Progenitor cell of endocrine pancreas (in vitro differentiated cells): ENCODE data around the gene RAB10. TPM values are rescaled to one million over a fixed set of nuclear protein-coding genes. Genes with fewer than 3 reads are reported as not detected.

ENCODE experiments used
- DNase-seq: peaks from one replicate; pipeline ENCODE4 v3.0.0; 2021; ENCODE audit warnings: low spot score; ENCODE audit not compliant: unreplicated experiment
- H3K27ac Mint-ChIP-seq: 2 replicates; pipeline ENCODE4 v1.8.0; 2021; ENCODE audit warnings: mild to moderate bottlenecking, moderate library complexity, mixed read lengths
- H3K27me3 Mint-ChIP-seq: 2 replicates; pipeline ENCODE4 v1.8.0; 2021; ENCODE audit warnings: mixed read lengths
- H3K36me3 Mint-ChIP-seq: 2 replicates; pipeline ENCODE4 v1.8.0; 2022; ENCODE audit warnings: mixed read lengths; ENCODE audit not compliant: insufficient read depth
- H3K4me1 Mint-ChIP-seq: 2 replicates; pipeline ENCODE4 v1.8.0; 2021; ENCODE audit warnings: low read depth, mixed read lengths
- H3K4me3 Mint-ChIP-seq: 2 replicates; pipeline ENCODE4 v1.8.0; 2021; ENCODE audit warnings: low read depth, mild to moderate bottlenecking, moderate library complexity, mixed read lengths
- H3K9me3 Mint-ChIP-seq: 2 replicates; pipeline ENCODE4 v1.8.0; 2021; ENCODE audit warnings: low read depth, mixed read lengths
- CTCF ChIP-seq: fragments of 200-600 bp; sonication (generic); IDR thresholded peaks from one replicate; pipeline ENCODE4 v1.5.0; 2021; ENCODE audit warnings: antibody characterized with exemption, mild to moderate bottlenecking; ENCODE audit not compliant: unreplicated experiment
- total RNA-seq: library from RNA; stranded (reverse); gene quantifications from 2 replicates; pipeline ENCODE4 v1.2.1, GENCODE V29; 2021

The RAB10 gene
- total RNA-seq, 1 donor from 2014 or later, result 114 TPM

GRCh38 chr2:26150243-26150642 lies 116.4 kb downstream of the RAB10 start:
- Mint-ChIP-seq H3K27me3 (peaks cover 15% of the 10 kb centered on the region), H3K27ac (no peak overlapping the region), H3K36me3 (no peaks in the 10 kb centered on the region), H3K9me3 (peaks cover 5% of the 10 kb centered on the region), H3K4me3 (no peak overlapping the region), H3K4me1 (no peaks in the 10 kb centered on the region)
- TF ChIP-seq CTCF, result no peak
- DNase-seq, result no peak

GRCh38 chr2:26157580-26157979 lies 123.7 kb downstream of the RAB10 start:
- Mint-ChIP-seq H3K4me1 (no peaks in the 10 kb centered on the region), H3K36me3 (no peaks in the 10 kb centered on the region), H3K27ac (no peak overlapping the region), H3K4me3 (no peak overlapping the region), H3K27me3 (no peaks in the 10 kb centered on the region), H3K9me3 (peaks cover 8% of the 10 kb centered on the region)
- no peak for DNase-seq
- no peak for TF ChIP-seq CTCF

GRCh38 chr2:26161926-26162325 lies 128.0 kb downstream of the RAB10 start:
- H3K4me1 Mint-ChIP-seq, result no peaks in the 10 kb centered on the region
- no peak for TF ChIP-seq CTCF
- H3K9me3 Mint-ChIP-seq, result peaks cover 3% of the 10 kb centered on the region
- H3K36me3 Mint-ChIP-seq, result no peaks in the 10 kb centered on the region
- H3K27me3 Mint-ChIP-seq, result peaks cover under 1% of the 10 kb centered on the region
- no peak overlapping the region for H3K27ac Mint-ChIP-seq
- DNase-seq, result no peak
- H3K4me3 Mint-ChIP-seq, result no peak overlapping the region

GRCh38 chr2:26162963-26163362 lies 129.1 kb downstream of the RAB10 start:
- Mint-ChIP-seq H3K36me3 (no peaks in the 10 kb centered on the region), H3K4me1 (no peaks in the 10 kb centered on the region), H3K9me3 (no peaks in the 10 kb centered on the region), H3K27ac (no peak overlapping the region), H3K27me3 (peaks cover 2% of the 10 kb centered on the region), H3K4me3 (no peak overlapping the region)
- TF ChIP-seq CTCF, result no peak
- DNase-seq, result no peak

GRCh38 chr2:26164231-26164630 lies 130.3 kb downstream of the RAB10 start:
- TF ChIP-seq CTCF, result no peak
- Mint-ChIP-seq H3K27me3 (peaks cover 3% of the 10 kb centered on the region), H3K4me3 (no peak overlapping the region), H3K36me3 (no peaks in the 10 kb centered on the region), H3K27ac (no peak overlapping the region), H3K4me1 (no peaks in the 10 kb centered on the region), H3K9me3 (no peaks in the 10 kb centered on the region)
- no peak for DNase-seq
